GM18868 (cell line): ENCODE results near the gene RNASE4.
A peak's percentile ranks its signal among the peaks of the same experiment; 100 is the strongest.

Experiments used
- ATAC-seq: cut with Tn5 transposase; IDR thresholded peaks from one replicate; pipeline ENCODE4 v1.9.1; 2021; ENCODE audit warnings: mild to moderate bottlenecking, moderate library complexity; ENCODE audit not compliant: unreplicated experiment

Gene RNASE4

DNA sequence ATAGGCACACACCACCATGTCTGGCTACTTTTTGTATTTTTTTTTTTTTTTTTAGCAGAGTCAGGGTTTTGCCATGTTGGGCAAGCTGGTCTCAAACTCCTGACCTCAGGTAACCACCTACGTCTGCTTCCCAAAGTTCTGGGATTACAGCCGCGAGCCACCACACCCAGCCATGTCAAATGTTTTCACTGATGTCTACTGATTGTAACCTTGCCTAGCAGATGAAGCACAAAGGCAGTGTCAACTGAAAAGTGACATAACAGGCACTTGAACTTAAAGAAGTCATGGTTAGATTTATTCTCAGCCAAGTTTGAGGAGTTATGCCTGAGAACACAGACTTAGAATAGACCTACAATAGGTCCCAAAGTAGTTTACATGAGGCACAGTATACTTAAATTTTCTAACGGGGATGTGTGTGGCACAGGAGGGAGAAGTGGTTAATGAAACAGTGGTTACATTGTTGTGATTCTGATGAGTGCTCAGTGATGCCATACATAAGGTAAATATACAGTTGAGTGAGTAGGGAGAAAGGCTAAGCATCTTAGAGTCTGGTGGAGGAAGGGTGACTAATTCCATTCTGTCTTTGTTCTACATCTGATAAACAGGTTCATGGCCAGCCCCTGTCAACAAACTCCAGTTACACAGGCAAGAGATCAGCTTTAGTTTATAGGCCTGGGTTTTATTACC, 12.6 kb upstream of the RNASE4 start:
- peak; percentile 71 for ATAC-seq

- peak; percentile 61 for ATAC-seq
Measured at GRCh38 chr14:20675669-20676068, 8.7 kb upstream of the RNASE4 start.

- ATAC-seq = no peak
Measured at GRCh38 chr14:20676072-20676471, 8.3 kb upstream of the RNASE4 start.

- ATAC-seq = no peak
Measured at GRCh38 chr14:20679907-20680306, 4.5 kb upstream of the RNASE4 start.

GRCh38 chr14:20680363-20680762, 4.0 kb upstream of the RNASE4 start:
- no peak for ATAC-seq

DNA sequence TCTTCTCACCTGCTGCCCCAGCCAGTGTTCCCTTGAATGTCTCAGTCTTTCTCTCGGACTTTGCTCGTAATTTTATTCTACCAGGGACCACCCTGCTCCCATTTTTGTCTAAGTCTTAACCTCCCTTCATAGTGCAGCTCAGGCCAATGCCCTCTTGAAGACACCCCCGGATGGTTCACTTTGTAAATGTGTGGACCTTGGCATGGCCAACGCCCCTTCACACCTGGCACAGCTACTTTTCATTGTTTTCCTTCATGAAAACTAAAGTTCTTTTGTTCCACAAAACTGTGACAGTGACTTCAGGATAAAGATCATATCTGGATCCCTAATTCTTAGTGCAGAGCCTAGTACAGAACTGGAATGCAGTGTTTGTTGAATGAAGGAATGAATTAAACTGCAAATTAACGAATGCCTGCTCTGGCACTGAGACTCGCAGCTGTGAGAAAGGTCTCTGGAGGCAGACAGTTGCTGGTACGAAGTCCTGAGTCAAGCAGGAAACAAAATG, 3.5 kb upstream of the RNASE4 start:
- no peak for ATAC-seq

DNA sequence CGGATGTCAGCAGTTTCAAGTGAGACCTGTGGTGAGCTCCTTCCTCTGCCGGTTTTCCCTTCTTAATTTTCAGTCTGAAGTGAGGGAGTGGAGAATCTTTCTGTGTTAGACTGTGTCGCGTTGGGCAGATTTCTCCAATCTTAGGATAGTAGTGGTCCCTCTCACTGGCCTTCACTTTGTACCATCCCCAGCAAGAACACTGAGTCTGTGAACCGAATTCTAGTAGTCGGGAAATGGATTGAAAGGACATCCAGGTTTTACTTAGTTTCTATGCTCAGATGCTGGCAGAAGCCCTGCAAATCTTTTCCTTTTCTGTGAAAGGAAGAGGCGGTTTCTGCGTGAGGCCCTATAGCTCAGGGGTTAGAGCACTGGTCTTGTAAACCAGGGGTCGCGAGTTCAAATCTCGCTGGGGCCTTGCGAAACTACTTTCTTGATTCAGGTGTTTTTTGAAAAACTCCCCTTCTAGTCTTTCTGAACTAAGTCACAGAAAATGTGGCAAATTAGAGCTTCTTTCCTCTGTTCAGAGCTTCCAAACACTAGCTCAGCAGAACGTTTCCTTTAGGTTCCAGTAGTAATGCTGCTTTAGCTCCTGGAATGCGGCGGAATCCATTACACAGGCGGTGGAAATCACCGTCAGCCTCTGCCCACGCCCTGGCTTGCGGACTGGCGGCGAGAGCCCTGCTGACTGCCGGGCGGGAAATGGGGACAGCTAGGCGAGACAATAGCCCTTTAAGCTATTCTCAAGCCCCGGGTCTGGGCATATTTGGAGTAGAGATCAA, 2.8 kb upstream of the RNASE4 start:
- ATAC-seq = peak; percentile 24

DNA sequence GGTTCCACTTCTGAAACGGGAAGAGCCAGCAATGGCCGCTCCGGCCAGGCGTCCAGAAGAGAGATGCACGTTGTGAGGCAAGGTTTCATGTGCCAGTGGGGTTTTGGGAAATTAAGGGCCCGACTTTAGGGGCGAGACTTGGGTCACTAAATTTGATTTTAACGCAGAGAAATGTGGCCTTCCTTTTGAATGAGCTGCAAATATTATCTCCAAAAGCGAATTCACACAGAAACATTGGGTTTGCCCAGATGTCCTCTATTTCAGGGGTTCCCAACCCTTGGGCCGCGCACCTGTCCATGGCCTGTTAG, 2.3 kb upstream of the RNASE4 start:
- no peak for ATAC-seq

GRCh38 chr14:20682435-20683124, 1.8 kb upstream of the RNASE4 start:
- peak; percentile 54 for ATAC-seq

GRCh38 chr14:20683125-20683890, 1.1 kb upstream of the RNASE4 start:
- peak; percentile 30 for ATAC-seq

GRCh38 chr14:20684662-20685456, 499 bp downstream of the RNASE4 start:
- no peak for ATAC-seq

DNA sequence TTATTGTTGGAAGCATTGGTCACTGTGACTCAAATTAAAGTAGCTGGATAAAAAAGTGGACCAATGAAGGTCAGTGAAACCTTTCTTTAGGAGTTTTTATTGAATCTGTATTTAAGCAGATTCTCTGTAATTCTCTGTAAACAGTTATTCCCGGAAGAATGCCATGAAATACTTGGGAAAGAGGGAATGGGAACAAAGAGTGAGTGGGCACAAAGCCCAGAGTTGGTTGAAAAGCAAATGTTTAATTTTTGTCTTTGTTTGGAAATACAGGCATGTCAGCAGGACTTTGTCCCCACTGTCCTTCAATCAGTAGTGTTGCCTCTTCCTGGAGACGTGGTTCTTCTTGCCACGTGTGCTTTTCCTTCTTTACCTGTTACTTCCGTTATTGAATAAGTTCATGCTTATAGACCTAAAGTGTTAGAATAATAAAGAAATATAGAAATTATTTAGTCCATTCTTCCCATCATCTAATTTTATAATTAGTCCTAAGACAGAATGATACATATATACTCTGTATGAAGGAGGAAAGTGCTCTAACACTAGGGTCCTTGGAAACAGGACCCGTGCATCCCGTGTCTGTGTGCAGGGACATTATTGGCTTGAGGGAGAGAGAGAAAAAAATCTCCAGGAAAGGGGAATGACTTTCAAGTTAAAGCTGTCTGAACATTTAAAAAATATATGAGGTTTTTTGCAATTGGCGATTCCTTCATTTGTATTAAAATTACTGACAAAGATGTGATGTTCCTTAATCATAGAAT, 2.2 kb downstream of the RNASE4 start:
- ATAC-seq = no peak

GRCh38 chr14:20687362-20688166, 3.2 kb downstream of the RNASE4 start:
- no peak for ATAC-seq

DNA sequence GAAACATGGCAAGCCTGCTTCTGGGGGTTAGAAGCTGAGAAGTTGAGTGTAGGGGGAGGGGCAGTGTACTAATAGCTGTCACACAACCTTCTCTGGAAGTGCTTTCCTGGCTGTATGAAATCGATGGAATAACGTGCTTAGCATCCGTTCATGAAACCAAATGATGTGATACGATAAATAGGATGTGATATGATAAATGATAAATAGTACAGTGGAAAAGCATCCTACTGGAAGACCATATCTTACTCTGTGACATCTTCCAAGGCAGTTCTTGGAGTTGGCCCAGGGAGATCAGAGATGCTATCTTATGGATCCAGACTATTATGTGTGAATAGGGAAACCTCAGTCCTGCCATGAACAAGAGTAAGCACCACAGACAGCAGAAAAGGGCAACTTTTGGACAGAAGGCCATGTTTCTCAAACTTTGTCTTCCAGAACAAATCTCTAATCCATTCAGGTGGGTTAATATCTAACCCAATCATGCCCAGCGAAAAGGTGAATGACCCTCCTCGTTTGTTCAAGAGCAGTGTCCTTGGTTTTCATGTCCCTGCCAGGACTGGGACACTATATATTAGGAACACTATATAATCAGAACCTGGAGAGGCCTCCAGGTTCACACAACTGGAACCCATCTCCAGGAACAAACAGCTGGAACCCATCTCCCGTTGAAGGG, 3.9 kb downstream of the RNASE4 start, which contains the start of gene ANG:
TSS of gene ANG (plus strand) at position 598 of the 673 bp plus-strand sequence. CDS start 4,801 bp downstream, outside the sequence.
- no peak for ATAC-seq

DNA sequence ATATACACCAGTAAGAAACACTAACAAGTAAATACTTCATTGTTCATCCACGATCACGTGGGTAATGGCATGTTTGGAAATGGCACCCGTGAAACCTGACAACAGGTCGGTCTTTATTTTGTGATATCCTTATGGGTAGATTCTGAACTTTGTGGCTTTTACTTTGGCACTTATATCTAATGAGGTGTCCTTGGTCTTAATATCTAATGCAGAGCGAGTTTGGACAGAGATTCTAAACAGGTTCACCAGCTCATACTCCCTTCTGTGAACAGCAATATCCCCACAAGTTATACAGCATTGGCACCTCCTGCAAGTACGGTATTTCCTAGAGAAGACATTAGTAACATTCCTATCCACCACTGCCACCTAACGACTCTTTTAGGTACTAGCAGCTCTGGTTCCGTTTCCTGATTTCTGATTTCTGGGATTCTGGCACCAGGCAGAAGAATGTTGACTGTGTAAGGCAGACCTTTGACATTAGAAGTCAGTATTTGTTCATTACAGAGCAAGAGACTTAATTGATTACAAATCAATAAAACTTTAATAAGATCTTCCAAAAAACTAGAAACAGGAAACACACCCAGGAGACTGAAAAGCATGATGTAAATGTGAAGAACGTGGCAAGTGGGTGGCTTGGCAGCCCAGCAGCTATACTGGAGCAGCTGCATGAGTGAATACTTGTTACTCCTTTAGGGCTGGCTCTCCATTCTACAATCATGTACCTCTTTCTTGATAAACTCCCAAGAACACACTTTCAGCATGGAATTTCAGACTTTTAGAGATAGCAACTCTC, 6.7 kb downstream of the RNASE4 start:
- ATAC-seq = peak; percentile 80

GRCh38 chr14:20692116-20692751, 7.9 kb downstream of the RNASE4 start:
- ATAC-seq = no peak

DNA sequence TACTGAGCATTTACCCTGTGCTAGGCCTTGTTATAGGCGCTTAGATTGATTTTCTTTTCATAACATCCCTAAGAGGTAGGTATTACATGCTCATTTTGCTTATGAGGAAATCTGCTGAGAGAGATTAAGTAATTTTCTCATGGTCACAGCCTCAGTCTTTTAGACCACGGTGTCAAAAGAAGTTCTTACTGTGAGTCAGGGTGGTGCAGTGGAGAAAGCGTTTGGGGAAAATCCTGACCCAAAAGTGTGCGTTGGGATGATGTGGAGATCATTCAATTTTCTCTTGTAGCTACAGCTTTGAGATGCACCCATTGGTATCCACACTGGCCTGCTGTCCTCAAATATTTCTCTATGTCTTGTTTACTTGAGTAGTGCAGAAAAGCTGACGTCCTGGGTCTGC, 12.4 kb downstream of the RNASE4 start:
- no peak for ATAC-seq
